ENCODE results near the gene USP10.

USP10 gene

GRCh38 chr16:84657229-84657837 lies 42.5 kb upstream of the USP10 start:
- no peak overlapping the region for H3K4me3 ChIP-seq (ENCODE audit: low read length)
- no peak for DNase-seq (ENCODE audit: low read depth)
- no peak for TF ChIP-seq CTCF (IDR thresholded peaks at IDR 0.05; ENCODE audit: insufficient read depth, low read depth, low read length, missing control alignments)

GRCh38 chr16:84658690-84659089 lies 41.1 kb upstream of the USP10 start:
- no peak for TF ChIP-seq CTCF (IDR thresholded peaks at IDR 0.05; ENCODE audit: insufficient read depth, low read depth, low read length, missing control alignments)
- no peak overlapping the region for H3K4me3 ChIP-seq (ENCODE audit: low read length)
- DNase-seq (ENCODE audit: low read depth), result no peak

GRCh38 chr16:84659656-84660300 lies 40.0 kb upstream of the USP10 start:
- no peak for DNase-seq (ENCODE audit: low read depth)
- TF ChIP-seq CTCF (IDR thresholded peaks at IDR 0.05; ENCODE audit: insufficient read depth, low read depth, low read length, missing control alignments), result no peak
- H3K4me3 ChIP-seq (ENCODE audit: low read length), result no peak overlapping the region

- DNase-seq (ENCODE audit: low read depth), result peak; percentile 12
- TF ChIP-seq CTCF (IDR thresholded peaks at IDR 0.05; ENCODE audit: insufficient read depth, low read depth, low read length, missing control alignments), result no peak
- no peak overlapping the region for H3K4me3 ChIP-seq (ENCODE audit: low read length)
Measured at GRCh38 chr16:84660973-84661372, 38.8 kb upstream of the USP10 start.

GRCh38 chr16:84661418-84662060 lies 38.3 kb upstream of the USP10 start:
- no peak for TF ChIP-seq CTCF (IDR thresholded peaks at IDR 0.05; ENCODE audit: insufficient read depth, low read depth, low read length, missing control alignments)
- H3K4me3 ChIP-seq (ENCODE audit: low read length), result no peak overlapping the region
- no peak for DNase-seq (ENCODE audit: low read depth)

- no peak for DNase-seq (ENCODE audit: low read depth)
- no peak for TF ChIP-seq CTCF (IDR thresholded peaks at IDR 0.05; ENCODE audit: insufficient read depth, low read depth, low read length, missing control alignments)
- no peak overlapping the region for H3K4me3 ChIP-seq (ENCODE audit: low read length)
Measured at GRCh38 chr16:84662471-84662870, 37.3 kb upstream of the USP10 start.

Data from epithelial cell of esophagus (primary cell).